Stimulated activated naive CD4-positive, alpha-beta T cell treated with Interleukin-2 at 50 U/mL for 16 hours (primary cell): ENCODE data around the gene KMT2A.
"Not testable (repeated sequence)": the region's sequence is repeated elsewhere in the genome, so short reads cannot be mapped to it uniquely, and the experiment has no call there.

Source experiments
- DNase-seq: peaks from one replicate; lab custom pipeline; 2025; lab: John Stamatoyannopoulos, UW

KMT2A gene

GRCh38 chr11:118435290-118435892 is 901 bp upstream of the KMT2A start:
- peak; percentile 58 for DNase-seq

DNA sequence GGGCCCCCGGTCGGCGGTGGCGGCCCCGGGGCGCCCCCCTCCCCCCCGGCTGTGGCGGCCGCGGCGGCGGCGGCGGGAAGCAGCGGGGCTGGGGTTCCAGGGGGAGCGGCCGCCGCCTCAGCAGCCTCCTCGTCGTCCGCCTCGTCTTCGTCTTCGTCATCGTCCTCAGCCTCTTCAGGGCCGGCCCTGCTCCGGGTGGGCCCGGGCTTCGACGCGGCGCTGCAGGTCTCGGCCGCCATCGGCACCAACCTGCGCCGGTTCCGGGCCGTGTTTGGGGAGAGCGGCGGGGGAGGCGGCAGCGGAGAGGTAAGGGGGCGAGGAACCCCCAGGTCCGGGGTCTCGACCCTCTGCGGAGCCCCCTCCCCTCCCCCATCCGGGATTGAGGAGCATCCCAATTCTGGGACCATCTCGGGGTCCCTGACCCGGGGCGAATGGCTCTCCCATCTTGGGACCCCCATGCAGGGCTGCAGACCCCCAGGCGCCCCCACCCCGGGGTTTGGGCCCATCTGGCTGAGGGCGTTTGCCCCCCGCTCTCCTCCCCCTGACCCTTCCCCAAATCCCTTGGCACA is 431 bp downstream of the KMT2A start:
- peak; percentile 61 for DNase-seq

DNA sequence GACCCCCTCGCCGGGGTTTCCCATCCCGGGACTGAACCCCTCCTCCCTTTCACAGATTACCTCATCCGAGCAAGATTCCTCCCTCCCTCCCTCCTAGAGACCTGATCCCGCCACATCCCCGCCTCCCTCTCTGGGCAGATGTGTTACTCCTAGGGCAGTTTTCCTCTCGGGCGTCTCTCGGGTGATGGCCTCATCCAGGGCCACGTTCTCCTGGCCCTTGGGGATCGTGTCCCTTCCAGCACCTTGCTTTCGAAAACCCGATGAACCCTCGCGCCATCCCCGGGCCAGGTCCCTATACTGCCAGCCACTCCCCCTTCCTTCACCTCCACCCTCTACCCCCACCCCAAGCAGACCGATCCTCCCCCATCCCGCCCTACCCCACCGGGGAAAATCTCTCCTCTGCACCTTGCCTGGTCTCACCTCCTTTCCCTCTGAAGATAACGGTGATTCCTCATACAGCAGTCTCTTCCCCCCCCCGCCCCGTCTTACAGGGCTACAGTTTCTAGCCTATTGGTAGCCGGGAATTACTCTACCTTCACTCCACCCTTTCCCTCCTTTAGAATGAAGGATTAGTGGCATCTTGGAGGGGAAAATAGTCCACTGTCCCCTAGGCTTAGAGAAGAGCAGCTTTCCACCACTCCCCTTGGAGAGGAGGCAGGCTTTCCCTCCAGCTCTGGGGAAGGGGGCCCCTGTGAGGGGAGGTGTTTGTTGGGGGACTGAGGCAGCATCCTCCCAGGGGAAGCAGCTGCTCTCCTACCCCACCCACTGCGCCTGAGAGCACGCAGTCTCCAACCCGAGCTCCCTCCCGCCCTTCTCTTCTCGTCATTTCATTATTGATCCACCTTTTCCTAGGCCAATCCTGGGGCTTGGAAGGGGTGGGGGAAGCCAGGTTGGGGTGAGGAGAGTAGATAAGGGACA is 1.2 kb downstream of the KMT2A start:
- DNase-seq: peak; percentile 54

DNA sequence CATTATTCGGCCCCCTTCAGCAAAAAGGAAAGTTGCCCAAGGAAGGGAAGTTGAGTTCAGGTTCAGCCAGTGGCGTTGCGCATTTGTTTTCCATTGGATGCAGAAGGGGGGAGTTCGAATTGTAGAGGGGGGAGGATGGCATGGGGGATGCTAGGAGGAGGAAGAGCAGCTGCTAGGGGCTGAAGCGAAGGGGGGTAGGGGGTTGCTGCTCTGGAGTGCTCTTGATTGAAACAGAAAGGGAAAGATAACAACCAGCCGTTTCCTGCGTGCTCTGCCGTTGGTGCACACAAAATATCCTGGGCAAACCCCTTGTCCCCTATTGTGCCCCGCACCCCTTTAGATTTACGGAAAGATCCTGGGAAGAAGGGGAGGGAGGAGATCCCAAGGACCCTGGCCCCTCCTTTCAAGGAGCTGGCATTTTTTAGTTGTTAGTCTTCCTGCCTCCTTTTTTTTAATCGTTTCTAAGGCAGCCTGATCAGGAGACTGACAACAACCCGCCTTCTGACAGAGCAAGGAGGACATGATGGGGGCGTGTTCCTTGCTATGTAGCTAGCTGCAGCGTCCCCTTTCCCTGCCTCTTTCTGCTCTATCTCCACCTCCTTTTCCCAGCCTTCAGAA is 2.1 kb downstream of the KMT2A start:
- peak; percentile 56 for DNase-seq

GRCh38 chr11:118439646-118440045 is 3.4 kb downstream of the KMT2A start:
- no peak for DNase-seq

GRCh38 chr11:118441770-118442275 is 5.5 kb downstream of the KMT2A start:
- peak; percentile 6 for DNase-seq

DNA sequence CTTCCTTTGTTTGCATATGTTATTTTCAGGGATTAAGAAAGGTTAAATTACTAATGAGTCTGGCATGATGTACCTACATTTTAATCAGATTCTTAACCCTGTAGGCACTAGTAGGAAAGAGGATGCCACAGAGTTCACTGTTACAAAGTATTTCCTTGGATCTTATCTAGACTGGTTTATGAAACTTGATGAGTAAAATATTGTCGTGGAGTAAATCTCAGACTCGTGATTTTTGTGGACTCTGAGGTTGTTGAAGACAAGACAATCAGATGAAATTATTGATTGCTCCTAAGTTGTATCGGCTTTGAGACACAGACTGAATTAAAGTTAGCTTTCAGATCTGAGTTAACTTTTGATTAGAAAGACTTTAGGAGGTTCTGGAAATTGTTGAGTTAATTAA is 6.0 kb downstream of the KMT2A start:
- no peak for DNase-seq

DNA sequence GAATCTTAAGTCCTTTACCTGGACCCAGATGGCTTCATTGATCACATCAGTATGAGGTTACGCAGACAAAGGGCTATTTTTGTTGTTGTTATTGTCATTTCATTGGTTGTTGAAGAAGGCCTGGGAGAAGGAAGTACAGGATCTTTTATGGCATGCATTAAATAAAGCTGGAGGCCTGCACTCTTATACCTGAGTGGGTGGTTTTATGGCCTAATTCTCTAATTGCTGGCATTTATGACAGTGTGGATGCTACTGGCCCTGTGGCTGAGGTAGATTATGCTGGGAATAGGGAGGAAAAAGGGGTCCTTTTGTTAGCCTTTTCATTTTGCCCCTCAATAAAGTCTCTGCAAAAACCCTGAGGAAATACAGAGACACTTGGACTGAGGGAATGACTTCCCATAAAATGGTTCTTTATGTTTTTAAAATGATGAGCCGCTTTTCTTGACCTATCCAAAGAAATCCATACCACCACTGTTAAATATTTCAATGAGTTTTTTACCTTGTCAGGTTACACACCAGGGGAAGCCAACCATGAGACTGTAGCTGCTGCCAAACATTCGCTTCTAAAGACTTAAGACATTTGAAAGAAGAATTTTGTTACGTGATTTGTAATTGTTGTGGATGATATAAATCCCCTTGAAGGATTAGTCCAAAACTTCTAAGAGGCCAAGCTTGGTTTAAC is 6.8 kb downstream of the KMT2A start:
- DNase-seq: no peak

DNA sequence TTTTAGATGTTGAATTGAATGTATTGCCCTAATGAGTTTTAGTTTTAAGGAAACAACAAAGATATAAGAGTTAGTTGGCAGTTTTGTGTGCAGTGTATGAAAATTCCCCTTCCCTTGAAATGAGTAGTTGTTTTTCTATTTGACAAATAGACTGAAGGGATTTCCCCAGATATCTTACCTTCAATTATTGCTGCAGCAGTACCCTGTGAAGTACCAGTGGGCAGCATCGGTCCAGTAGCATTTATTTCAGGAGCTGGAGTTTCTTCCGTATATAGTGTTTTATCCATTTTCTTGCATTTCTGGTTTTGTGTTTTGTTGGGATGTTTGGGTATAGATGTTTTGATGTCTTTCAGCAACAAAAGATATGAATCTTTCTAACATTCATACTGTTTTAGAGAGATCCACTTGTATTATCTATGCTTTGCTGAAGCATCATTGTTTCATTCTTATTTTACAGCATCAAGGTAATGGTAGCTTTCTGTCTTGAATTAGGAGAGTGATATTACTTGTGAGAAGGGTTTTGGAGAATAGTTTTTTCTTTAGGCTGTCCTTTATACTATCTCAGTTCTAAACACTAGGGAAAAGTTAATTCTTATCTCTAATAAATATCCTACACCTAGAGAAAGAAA is 7.4 kb downstream of the KMT2A start:
- DNase-seq: no peak

GRCh38 chr11:118447423-118447822 is 11.1 kb downstream of the KMT2A start:
- no peak for DNase-seq

DNA sequence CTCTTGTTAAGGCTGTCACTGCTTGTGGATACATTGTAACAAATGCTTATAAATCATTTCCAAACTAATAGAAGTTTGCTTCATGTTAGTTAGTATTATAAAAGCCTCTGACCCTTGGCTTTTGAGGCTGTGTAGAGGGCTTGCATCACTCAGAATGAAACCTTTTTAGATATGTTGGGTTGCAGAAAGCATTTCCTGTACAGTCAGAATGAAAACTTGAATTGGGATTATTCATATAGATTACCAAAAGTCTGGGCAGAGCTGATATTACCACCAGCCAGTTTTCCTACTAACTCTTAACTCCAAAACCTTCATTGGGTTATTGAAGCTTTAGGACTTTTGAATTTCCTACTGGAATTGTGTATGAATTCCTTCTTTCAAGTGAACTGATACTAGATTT is 12.0 kb downstream of the KMT2A start:
- DNase-seq: no peak

GRCh38 chr11:118449316-118449918 is 13.1 kb downstream of the KMT2A start:
- DNase-seq: no peak

GRCh38 chr11:118450451-118450850 is 14.2 kb downstream of the KMT2A start:
- no peak for DNase-seq

DNA sequence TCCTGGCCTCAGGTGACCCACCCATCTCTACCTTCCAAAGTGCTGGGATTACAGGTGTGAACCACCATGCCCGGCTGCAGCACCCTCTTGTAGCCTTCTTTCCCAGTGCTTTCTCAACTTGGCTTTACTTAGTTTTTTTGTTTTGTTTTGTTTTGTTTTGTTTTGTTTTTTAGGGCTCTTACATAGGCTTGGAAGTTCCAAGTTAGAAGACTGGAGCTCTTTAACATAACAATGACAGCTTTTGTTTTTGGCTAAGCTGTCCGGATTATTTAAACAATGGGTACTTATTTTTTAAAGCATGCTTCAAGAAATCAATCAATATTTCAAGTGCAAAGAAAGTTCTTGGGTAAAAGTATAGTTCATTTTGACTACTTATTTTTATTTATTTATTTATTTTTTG is 25.9 kb downstream of the KMT2A start:
- no peak for DNase-seq

GRCh38 chr11:118468968-118469367 is 32.7 kb downstream of the KMT2A start:
- DNase-seq: not testable (repeated sequence)

DNA sequence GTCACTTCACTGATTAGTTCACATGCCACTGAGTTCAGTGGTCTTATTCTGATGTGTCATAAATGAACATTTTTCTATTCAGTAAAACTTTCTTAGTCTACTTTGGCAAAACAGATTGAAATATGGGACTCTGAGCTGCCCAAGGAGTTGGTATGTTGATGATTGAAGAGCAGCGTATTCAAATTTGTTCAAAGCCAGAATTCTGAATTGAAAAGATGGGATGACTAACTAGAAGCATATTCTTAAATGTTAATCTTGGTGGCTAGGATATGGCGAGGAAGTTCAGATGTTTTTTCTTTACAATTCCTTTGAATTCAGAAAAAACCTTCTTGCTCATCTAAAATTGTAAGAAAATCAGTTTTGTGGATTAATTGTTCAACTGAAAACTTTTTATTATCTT is 34.7 kb downstream of the KMT2A start:
- no peak for DNase-seq

DNA sequence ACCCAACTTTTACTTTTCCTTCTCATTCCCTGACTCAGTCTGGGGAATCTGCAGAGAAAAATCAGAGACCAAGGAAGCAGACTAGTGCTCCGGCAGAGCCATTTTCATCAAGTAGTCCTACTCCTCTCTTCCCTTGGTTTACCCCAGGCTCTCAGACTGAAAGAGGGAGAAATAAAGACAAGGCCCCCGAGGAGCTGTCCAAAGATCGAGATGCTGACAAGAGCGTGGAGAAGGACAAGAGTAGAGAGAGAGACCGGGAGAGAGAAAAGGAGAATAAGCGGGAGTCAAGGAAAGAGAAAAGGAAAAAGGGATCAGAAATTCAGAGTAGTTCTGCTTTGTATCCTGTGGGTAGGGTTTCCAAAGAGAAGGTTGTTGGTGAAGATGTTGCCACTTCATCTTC is 37.2 kb downstream of the KMT2A start:
- DNase-seq: no peak

GRCh38 chr11:118476676-118477075 is 40.4 kb downstream of the KMT2A start:
- no peak for DNase-seq

DNA sequence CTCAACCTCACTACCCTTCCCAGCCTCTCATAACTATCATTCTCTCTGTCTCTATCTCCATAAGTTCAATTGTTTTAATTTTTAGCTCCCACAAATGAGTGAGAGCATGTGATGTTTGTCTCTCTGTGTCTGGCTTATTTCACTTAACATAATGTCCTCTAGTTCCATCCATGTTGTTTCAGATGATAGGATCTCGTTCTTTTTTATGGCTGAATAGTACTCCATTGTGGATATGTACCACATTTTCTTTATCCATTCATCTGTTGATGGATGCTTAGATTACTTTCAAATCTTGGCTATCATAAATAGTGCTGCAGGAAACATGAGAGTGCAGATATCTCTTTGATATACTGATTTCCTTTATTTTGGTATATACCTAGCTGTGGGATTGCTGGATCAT is 44.9 kb downstream of the KMT2A start:
- not testable (repeated sequence) for DNase-seq

DNA sequence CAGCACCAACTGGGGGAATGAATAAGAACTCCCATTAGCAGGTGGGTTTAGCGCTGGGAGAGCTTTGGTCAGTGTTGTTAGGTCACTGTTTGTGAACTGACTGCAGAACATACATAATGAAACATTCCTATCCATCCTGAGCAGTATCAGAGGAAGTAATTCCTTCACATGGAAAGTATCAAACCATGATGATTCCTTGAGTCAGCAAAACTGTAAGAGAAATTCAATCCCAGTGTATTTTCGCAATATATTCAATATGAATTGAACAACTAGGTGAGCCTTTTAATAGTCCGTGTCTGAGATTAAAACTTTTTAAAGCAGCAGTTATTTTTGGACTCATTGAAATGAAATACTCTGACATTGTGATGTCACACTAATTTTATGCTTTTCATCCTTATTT is 48.1 kb downstream of the KMT2A start:
- no peak for DNase-seq

GRCh38 chr11:118485273-118485672 is 49.0 kb downstream of the KMT2A start:
- DNase-seq: no peak
